NOMO-1 treated with DMSO at 0.1 percent for 48 hours (cell line): ENCODE results near the gene NXPH4.

Experiments
- DNase-seq: peaks from one replicate; lab custom pipeline; 2025; ENCODE audit not compliant: unreplicated experiment; lab: John Stamatoyannopoulos, UW

Gene NXPH4

GRCh38 chr12:57230381-57231155, 14.0 kb downstream of the NXPH4 start:
- no peak for DNase-seq

DNA sequence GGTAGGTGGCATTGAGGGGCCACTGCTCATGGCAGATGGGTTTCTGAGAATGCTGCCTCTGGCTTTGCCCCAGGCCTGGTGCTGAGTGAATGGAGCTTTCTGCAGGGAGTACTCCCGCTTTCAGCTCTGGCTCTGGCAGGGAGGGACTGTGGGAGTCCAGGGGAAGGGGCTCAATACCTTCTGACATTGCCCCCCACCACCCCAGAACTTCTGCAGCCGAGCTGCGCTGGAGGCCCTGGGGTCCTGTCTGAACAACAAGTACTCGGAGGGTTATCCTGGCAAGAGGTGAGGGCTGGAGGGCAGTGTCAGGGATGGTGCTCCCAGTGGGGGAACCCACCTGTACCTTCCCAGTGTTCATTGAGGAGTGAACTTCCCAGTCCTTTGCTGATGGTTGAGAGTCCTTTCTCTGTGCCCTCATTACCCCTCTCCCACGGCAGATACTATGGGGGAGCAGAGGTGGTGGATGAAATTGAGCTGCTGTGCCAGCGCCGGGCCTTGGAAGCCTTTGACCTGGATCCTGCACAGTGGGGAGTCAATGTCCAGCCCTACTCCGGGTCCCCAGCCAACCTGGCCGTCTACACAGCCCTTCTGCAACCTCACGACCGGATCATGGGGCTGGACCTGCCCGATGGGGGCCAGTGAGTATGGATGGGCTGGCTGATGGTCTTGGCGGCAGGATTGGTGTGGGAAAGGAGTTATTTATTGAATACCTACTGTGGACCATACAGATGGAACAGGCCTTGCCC, 14.9 kb downstream of the NXPH4 start:
- no peak for DNase-seq

DNA sequence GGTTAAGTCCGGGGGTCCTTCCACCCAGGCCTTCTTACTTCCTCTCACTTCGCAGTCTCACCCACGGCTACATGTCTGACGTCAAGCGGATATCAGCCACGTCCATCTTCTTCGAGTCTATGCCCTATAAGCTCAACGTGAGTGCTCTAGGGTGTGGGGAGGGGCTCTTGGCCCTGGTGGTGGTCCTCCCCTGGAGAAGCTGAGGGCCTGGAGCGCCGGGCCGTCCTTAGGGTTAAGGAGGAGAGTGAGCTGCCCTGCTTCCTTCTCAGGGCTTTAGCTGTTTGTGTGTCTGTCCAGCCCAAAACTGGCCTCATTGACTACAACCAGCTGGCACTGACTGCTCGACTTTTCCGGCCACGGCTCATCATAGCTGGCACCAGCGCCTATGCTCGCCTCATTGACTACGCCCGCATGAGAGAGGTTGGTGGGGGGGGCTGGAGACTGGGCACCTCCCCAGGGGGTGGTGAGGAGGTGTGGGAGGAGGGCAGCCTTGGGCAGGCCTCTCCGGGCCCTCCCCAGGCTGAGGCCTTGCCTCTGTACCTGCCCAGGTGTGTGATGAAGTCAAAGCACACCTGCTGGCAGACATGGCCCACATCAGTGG, 15.7 kb downstream of the NXPH4 start:
- DNase-seq = no peak

DNA sequence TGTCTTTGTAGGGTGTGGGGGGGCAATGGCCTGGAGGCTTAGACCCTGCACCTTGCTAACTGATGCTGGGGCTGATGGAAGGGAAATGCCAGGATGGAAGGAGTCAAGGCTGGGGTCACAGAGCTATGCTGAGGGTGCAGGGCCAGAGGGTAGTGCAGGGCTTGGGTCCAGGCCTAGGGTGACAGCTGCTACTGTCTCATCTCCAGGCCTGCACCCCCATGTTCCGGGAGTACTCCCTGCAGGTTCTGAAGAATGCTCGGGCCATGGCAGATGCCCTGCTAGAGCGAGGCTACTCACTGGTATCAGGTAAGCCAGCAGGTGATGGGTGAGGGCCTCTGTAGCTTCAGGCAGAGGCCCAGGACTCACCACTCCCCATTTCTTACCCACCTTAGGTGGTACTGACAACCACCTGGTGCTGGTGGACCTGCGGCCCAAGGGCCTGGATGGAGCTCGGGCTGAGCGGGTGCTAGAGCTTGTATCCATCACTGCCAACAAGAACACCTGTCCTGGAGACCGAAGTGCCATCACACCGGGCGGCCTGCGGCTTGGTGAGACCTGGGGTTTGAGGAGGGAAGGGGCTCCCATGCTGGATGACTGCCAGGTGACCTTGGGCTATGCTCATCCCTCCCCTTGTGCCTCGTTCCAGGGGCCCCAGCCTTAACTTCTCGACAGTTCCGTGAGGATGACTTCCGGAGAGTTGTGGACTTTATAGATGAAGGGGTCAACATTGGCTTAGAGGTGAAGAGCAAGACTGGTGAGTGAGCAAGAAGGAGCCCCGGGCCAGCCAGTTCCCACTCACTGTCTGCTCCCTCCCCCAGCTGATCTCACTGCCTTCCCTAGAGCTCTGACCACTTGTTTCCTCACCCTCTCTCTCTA, 17.0 kb downstream of the NXPH4 start:
- no peak for DNase-seq

GRCh38 chr12:57234233-57234570, 17.6 kb downstream of the NXPH4 start:
- DNase-seq = no peak

DNA sequence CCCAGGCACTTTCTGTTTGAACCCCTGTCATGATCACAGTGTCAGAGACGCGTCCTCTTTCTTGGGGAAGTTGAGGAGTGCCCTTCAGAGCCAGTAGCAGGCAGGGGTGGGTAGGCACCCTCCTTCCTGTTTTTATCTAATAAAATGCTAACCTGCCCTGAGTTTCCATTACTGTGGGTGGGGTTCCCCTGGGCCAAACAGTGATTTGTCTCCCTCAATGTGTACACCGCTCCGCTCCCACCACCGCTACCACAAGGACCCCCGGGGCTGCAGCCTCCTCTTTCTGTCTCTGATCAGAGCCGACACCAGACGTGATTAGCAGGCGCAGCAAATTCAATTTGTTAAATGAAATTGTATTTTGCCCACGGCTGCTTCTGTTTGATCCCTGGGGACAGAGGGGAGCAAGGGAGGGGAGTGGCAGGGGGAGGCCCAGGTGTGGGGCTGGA, 18.0 kb downstream of the NXPH4 start:
- DNase-seq = no peak

- DNase-seq = no peak
Observed at GRCh38 chr12:57235017-57235727, 18.6 kb downstream of the NXPH4 start.

GRCh38 chr12:57235728-57236131, 19.1 kb downstream of the NXPH4 start:
- DNase-seq = no peak

GRCh38 chr12:57236201-57236924, 19.8 kb downstream of the NXPH4 start:
- DNase-seq = no peak

DNA sequence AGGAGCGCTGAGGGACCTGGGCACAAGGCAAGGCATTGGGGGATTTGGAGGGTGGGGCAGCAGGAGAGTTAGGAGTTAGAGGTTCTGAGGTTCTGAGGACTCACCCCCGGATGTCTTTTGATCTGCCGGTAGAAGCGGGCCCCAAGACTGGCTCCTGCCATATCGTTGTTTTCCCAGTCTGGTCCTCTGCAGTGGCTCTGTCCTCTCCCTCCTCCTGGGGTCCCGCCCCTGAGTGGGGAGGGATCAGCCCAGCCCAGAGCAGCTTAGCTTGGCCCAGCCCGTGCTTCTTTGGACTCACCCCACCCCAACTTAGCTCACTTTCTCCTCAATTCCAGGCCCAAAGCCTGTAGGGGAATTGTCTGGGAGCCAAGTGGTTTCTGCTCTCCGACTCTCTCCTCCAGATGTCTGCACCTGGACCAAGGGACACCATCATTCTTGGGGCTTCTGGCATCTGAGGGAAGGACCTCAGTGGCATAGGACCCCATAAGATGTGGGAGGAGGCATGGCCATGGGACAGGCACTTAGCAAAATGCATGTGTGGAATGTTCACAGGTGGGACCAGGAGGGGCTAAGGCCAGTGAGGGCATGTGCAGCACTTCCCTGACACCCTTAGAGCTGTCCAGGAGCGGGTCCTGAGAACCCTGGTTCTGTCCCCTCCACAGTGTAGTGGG, 20.5 kb downstream of the NXPH4 start:
- DNase-seq = no peak

DNA sequence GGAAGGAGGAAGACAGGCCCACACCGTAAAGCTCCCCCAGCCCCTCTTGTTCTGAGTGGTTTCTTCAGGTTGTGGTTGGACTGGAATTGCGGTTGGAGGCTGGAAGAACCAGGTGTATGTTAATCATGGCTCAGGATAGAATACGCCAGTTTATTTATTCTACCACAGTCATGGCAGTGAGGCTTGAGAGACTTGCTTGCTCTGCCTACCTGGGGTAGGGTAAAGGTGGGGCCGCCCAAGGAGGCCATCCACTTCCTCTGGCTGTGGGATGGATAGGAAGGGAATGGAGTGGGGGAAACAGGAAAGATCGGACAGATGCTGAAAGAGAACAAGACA, 21.0 kb downstream of the NXPH4 start:
- DNase-seq = no peak

GRCh38 chr12:57237932-57238853, 21.6 kb downstream of the NXPH4 start:
- DNase-seq = no peak

DNA sequence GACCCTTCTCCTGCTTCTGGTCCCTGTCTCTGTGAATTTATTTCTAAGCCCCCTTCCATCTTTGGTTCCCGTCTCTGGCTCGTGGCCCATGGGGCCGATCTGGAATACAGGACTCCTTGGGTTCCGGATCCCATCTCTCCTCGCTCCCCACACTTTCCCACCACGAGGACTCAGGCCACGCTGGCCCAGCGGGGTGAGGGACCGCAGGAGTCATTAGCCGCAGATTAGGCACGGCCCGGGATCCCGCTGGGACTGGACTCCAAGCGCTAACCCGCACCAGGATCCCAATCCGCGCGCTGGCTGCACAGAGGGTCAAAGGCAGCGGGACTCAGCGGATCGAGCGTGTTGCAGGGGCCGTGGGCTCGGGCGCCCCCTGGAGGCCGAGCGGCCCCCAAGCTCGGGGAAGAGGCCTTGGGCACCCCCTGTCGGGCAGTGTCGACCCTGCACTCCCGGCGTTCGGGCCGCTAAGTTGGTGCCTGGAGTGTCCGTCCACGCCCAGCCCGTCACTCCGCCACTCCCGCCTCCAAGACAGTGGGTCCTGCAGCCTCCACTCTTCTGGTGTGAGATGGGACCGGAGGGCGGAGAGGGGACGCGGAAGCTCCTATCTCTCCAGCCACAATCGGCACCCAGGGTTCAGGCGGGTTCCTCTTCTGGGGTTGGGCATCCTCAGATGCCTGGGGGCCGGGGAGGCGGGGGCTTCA, 22.4 kb downstream of the NXPH4 start:
- peak; percentile 71 for DNase-seq

DNA sequence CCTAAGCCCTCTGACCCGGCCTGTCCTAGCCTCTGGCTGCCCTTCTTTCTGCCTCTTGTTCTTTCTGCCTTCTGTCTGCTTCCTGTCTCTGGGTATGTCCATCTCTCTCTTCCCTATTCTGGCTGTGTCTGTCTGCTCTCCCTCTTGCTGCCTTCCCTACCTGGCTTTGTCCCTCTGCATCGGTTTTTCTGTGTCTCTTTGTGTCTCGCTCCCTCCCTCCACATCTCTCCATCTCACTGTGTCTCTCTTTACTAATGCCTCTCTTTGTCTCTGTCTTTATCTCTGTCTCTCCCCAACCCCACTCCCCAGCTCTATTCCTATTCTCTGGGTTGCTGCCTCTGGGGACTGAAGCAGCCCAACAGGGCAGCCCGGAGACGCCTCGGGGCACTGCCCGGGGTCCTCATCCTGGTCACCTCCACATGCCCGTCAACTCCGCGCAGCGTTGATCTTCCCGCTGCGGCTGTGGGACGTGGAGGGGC, 23.0 kb downstream of the NXPH4 start:
- no peak for DNase-seq

GRCh38 chr12:57240066-57240921, 23.7 kb downstream of the NXPH4 start:
- peak; percentile 15 for DNase-seq

GRCh38 chr12:57240926-57241401, 24.4 kb downstream of the NXPH4 start:
- DNase-seq = no peak
